Measurements from ENCODE around the gene FADS3. TPM values are rescaled to one million over a fixed set of nuclear protein-coding genes. Genes with fewer than 3 reads are reported as not detected.

Gene FADS3
- total RNA-seq, 6 experiments from 2014 or later = 126 to 161 (median 137) TPM

- Mint-ChIP-seq H3K9me3 (no peaks in the 10 kb centered on the region), H3K4me3 (no peak overlapping the region), H3K4me1 (ENCODE audit: low read depth) (no peaks in the 10 kb centered on the region), H3K36me3 (ENCODE audit: low read depth) (peaks cover 5% of the 10 kb centered on the region; the same call in 1 of the 2 replicates), H3K27me3 (ENCODE audit: insufficient read depth) (peaks cover 3% of the 10 kb centered on the region), H3K27ac (no peak overlapping the region; the same call in 1 of the 2 replicates)
- DNase-seq = no peak
- TF ChIP-seq CTCF (IDR thresholded peaks at IDR 0.05) = no peak
Measured at GRCh38 chr11:61860054-61860903, 31.1 kb downstream of the FADS3 start.

GRCh38 chr11:61855939-61856680 is 35.2 kb downstream of the FADS3 start:
- no peak for DNase-seq
- no peaks in the 10 kb centered on the region; the same call in 1 of the 2 replicates for H3K27me3 Mint-ChIP-seq (ENCODE audit: insufficient read depth)

GRCh38 chr11:61854966-61855714 is 36.2 kb downstream of the FADS3 start:
- Mint-ChIP-seq H3K27ac (no peak overlapping the region), H3K27me3 (ENCODE audit: insufficient read depth) (no peaks in the 10 kb centered on the region; the same call in 1 of the 2 replicates), H3K36me3 (ENCODE audit: low read depth) (peaks cover 5% of the 10 kb centered on the region; the same call in 1 of the 2 replicates), H3K9me3 (no peaks in the 10 kb centered on the region), H3K4me3 (no peak overlapping the region), H3K4me1 (ENCODE audit: low read depth) (no peaks in the 10 kb centered on the region)
- TF ChIP-seq CTCF (IDR thresholded peaks at IDR 0.05) = no peak
- DNase-seq = no peak

More at GRCh38 chr11:61855939-61856680, 35.2 kb downstream of the FADS3 start:
- TF ChIP-seq CTCF (IDR thresholded peaks at IDR 0.05) = no peak
- Mint-ChIP-seq H3K27ac (no peak overlapping the region), H3K4me3 (no peak overlapping the region), H3K4me1 (ENCODE audit: low read depth) (no peaks in the 10 kb centered on the region), H3K9me3 (no peaks in the 10 kb centered on the region), H3K36me3 (ENCODE audit: low read depth) (peaks cover 5% of the 10 kb centered on the region; the same call in 1 of the 2 replicates)

GRCh38 chr11:61854206-61854895 is 37.0 kb downstream of the FADS3 start:
- TF ChIP-seq CTCF (IDR thresholded peaks at IDR 0.05) = no peak
- Mint-ChIP-seq H3K36me3 (ENCODE audit: low read depth) (peaks cover 2% of the 10 kb centered on the region; the same call in 1 of the 2 replicates), H3K27ac (no peak overlapping the region), H3K27me3 (ENCODE audit: insufficient read depth) (no peaks in the 10 kb centered on the region; the same call in 1 of the 2 replicates), H3K9me3 (no peaks in the 10 kb centered on the region), H3K4me3 (no peak overlapping the region), H3K4me1 (ENCODE audit: low read depth) (no peaks in the 10 kb centered on the region)
- no peak for DNase-seq
